ENCODE measurements around the gene SLC35D2.

The SLC35D2 gene

DNA sequence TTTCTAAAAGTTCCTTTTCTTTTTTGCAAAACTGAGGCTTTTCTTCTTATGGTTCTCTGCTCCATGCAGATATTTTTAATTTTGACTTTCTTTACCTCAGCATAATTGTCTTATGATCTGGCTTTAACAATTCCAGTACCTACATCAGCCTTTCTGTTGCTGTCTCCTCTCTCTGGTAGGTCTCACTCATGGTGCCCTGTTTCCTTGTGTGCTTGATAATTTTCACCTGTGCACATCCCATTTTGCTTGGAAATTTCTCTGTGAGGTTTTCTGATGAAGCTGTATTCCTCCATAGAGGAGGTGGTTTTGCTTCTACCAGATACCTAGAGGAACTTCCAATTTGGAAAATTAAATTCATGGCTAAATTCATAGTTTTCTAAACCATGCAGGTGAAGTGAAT lies 79.3 kb downstream of the SLC35D2 start:
- DNase-seq, result no peak

GRCh38 chr9:96302021-96302420 lies 81.5 kb downstream of the SLC35D2 start, which contains the start of gene HSD17B3:
TSS of gene HSD17B3 (minus strand) at chr9:96302176. CDS start at chr9:96302104, 72 bp downstream.
- no peak for DNase-seq

DNA sequence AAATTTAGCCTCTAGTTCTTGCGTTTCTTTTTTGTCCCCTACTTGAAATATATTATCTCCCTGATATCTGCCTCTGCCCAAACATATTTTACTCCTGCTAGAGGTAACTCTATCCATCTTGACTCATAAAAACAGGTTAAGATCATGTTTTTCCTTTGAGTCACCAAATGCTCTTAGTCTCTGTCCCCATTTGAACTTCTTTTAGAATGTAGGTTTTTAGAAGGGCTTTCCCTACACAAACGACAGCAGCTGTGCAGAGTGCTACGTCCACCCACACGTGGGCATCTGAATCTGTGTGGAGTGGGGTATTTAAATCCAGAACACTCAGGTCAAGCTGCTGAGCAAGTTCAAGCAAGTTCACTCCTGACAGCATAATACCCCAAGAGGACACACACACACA lies 83.7 kb downstream of the SLC35D2 start:
- DNase-seq, result no peak

DNA sequence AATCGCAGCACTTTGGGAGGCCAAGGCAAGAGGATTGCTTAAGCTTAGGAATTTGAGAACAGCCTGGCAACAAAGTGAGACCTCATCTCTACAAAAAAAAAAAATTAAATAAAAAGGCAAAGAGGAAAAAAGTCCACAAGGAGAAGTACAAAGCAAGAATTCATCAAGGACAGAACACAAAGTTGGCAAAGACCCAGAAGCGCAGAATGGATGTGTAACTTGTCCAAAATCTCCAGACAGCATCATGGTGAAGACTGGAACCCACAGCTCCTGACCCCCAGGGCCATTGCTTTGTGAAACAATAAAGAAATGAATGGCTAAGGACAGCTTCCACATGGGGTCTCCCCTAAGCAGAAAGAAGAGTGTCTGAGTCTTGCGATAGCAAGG lies 89.4 kb downstream of the SLC35D2 start:
- no peak for DNase-seq

GRCh38 chr9:96293498-96294158 lies 89.9 kb downstream of the SLC35D2 start:
- no peak for DNase-seq

DNA sequence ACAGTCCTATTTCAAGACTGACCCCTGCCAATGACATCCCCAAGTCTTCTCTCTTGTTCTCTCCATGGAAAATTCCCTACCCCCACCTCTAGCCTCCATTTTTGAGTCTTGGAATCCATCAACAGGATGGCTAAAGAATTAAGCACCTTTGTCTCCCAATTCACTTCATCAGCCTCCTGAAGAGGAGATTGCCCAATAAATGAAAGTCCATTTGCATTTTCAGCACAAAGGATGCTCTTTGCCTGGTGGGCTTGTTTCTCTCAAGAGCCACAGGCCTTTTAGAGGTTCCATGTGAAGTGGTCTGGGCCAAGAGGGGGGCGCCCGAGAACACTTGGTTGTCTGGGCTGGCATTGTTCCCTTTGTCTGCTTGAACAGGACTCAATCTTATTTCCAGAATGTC lies 94.1 kb downstream of the SLC35D2 start:
- no peak for DNase-seq

GRCh38 chr9:96281641-96282040 lies 101.9 kb downstream of the SLC35D2 start:
- DNase-seq, result no peak

DNA sequence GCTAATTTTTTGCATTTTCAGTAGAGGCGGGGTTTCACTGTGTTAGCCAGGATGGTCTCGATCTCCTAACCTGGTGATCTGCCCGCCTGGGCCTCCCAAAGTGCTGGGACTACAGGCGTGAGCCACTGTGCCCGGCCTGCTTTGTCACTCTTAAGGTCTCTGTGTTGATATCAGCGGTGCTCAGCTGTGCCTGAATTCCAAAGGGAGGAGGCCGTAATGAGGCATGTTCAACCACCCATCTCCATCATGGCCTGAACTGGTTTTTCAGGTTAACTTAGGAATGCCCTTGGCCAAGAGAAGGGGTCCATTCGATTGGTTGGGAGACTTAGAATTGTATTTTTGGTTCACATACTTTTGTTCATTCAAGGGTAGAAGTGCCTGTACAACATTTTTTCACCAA lies 103.6 kb downstream of the SLC35D2 start:
- no peak for DNase-seq

GRCh38 chr9:96274939-96275338 lies 108.6 kb downstream of the SLC35D2 start:
- no peak for DNase-seq
